Keratinocyte (primary cell): Measurements from ENCODE around the gene MIOX.

Source experiments
- CTCF ChIP-seq, 3 experiments: IDR thresholded peaks in 1 of 3; conservative IDR thresholded peaks in 1 of 3; optimal IDR thresholded peaks in 1 of 3; 2 replicates in 2 of 3; 3 replicates in 1 of 3; pipeline versions ENCODE3 to v1.5.1; 2011; ENCODE audit warnings: low read length in 3 of 3, mild to moderate bottlenecking in 3 of 3, moderate library complexity in 2 of 3, control low read depth in 1 of 3, inconsistent platforms in 1 of 3; ENCODE audit not compliant: insufficient read depth in 2 of 3; ENCODE audit errors: extremely low read depth in 1 of 3
- EZH2 ChIP-seq: IDR thresholded peaks from one replicate; pipeline ENCODE4 v1.6.1; 2012; ENCODE audit warnings: inconsistent platforms, mild to moderate bottlenecking, low read length, moderate library complexity

DNA sequence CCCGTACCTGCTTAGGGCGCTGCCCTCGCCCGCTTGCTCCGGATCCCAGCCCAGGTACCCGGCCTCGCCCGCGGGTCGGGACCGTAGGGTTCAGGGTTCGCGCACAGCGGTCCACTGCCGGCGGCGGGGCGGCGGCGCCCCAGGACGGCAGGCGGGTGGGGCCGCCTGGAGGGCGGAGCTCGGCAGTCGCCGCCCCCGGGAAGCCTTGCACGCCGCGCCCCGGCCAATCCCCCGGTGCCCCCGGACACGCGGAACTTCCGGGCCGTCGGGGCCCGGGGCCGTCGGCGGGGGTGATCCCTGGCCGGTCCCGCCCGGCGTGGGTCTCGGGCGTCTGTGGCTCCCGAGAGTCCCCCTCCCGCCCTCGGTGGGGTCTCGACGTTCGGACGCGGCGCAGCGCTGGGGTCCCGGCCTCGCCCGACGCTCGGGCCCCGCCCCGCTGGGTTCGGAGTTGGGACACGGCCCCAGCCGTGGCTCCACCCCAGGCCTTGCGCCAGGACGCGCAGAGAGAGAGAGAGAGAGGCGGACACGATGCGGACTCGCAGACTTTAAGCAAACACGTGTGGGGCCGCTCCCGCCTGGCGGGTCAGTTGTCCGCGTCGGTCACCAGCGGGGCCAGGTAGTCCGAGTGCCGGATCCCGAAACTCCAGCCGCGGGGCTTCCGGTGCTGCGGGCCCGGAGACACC lies 43.4 kb downstream of the MIOX start, which contains the start of gene TYMP:
- no peak for TF ChIP-seq CTCF (optimal IDR thresholded peaks at IDR 0.05 in 1 of 3, IDR thresholded peaks at IDR 0.05 in 1 of 3, conservative IDR thresholded peaks at IDR 0.05 in 1 of 3; ENCODE audit: extremely low read depth in 1 of 3, insufficient read depth in 2 of 3, low read length in 3 of 3)
- TF ChIP-seq EZH2 = no peak
